Liver (tissue), 9 donors: ENCODE results near the gene FIG4. TPM values are rescaled to one million over a fixed set of nuclear protein-coding genes. Genes with fewer than 3 reads are reported as not detected.

Source experiments
- DNase-seq: peaks from one replicate; pipeline ENCODE4 v3.0.0-alpha.2; 2017; ENCODE audit warnings: low spot score
- H3K27ac ChIP-seq, 2 donors: one replicate each; pipeline ENCODE4 v1.7.0; 2013; ENCODE audit warnings: inconsistent platforms in 2 of 2, low read length in 2 of 2, control low read depth in 1 of 2, low read depth in 1 of 2, mild to moderate bottlenecking in 1 of 2
- H3K27me3 ChIP-seq, 4 donors: one replicate each; pipeline versions ENCODE4 v1.6.1 to v1.7.0; 2013; ENCODE audit warnings: low read length in 3 of 4, inconsistent platforms in 1 of 4, mild to moderate bottlenecking in 1 of 4, moderate library complexity in 1 of 4; ENCODE audit not compliant: control insufficient read depth in 4 of 4, insufficient read depth in 4 of 4
- H3K36me3 ChIP-seq, 4 donors: one replicate each; pipeline versions ENCODE4 v1.6.1 to v1.7.0; 2013; ENCODE audit warnings: low read length in 3 of 4, mild to moderate bottlenecking in 3 of 4, low read depth in 1 of 4, moderate library complexity in 1 of 4; ENCODE audit not compliant: control insufficient read depth in 4 of 4, insufficient read depth in 3 of 4
- H3K4me1 ChIP-seq, 4 donors: one replicate each; pipeline versions ENCODE4 v1.6.1 to v1.7.0; 2013; ENCODE audit warnings: low read length in 3 of 4, mild to moderate bottlenecking in 3 of 4, moderate library complexity in 1 of 4; ENCODE audit not compliant: control insufficient read depth in 4 of 4, insufficient read depth in 4 of 4
- H3K4me3 ChIP-seq, 3 donors: one replicate each; pipeline versions ENCODE4 v1.6.1 to v1.7.0; 2013; ENCODE audit warnings: low read length in 3 of 3, control low read depth in 1 of 3, low read depth in 1 of 3, mild to moderate bottlenecking in 1 of 3
- H3K9ac ChIP-seq, 2 donors: one replicate each; pipeline ENCODE4 v1.7.0; 2013; ENCODE audit warnings: low read length in 2 of 2, mild to moderate bottlenecking in 2 of 2, moderate library complexity in 2 of 2, control low read depth in 1 of 2, low read depth in 1 of 2
- H3K9me3 ChIP-seq, 4 donors: one replicate each; pipeline versions ENCODE4 v1.6.1 to v1.7.0; 2013; ENCODE audit warnings: low read length in 3 of 4; ENCODE audit not compliant: control insufficient read depth in 4 of 4
- EGR1 ChIP-seq, 2 donors: IDR thresholded peaks; 2 replicates each; pipeline ENCODE4 v1.6.1; 2016 to 2018; ENCODE audit warnings: antibody characterized with exemption in 2 of 2, low read depth in 2 of 2
- FOXA1 ChIP-seq: IDR thresholded peaks from 2 replicates; pipeline ENCODE4 v1.6.1; 2016; ENCODE audit warnings: antibody characterized with exemption
- FOXA2 ChIP-seq: IDR thresholded peaks from 2 replicates; pipeline ENCODE4 v1.6.1; 2016; ENCODE audit warnings: antibody characterized with exemption
- GABPA ChIP-seq, 2 donors: IDR thresholded peaks in 1 of 2; conservative IDR thresholded peaks in 1 of 2; 2 replicates each; pipeline ENCODE4 v1.6.1; 2016; ENCODE audit warnings: antibody characterized with exemption in 2 of 2, mild to moderate bottlenecking in 1 of 2, moderate library complexity in 1 of 2
- HNF4A ChIP-seq, 2 donors: conservative IDR thresholded peaks; 2 replicates each; pipeline ENCODE4 v1.6.1; 2016; ENCODE audit warnings: antibody characterized with exemption in 2 of 2, mild to moderate bottlenecking in 2 of 2
- HNF4G ChIP-seq: IDR thresholded peaks from 2 replicates; pipeline ENCODE4 v1.6.1; 2016; ENCODE audit warnings: antibody characterized with exemption
- JUND ChIP-seq, 2 donors: IDR thresholded peaks; 2 replicates each; pipeline ENCODE4 v1.6.1; 2016; ENCODE audit warnings: antibody characterized with exemption in 2 of 2
- NR2F2 ChIP-seq: IDR thresholded peaks from 2 replicates; pipeline ENCODE4 v1.6.1; 2016; ENCODE audit warnings: antibody characterized with exemption
- RAD21 ChIP-seq, 2 donors: IDR thresholded peaks; 2 replicates each; pipeline ENCODE4 v1.6.1; 2016; ENCODE audit warnings: antibody characterized with exemption in 2 of 2, mild to moderate bottlenecking in 2 of 2
- RXRA ChIP-seq, 2 donors: IDR thresholded peaks; 2 replicates each; pipeline ENCODE4 v1.6.1; 2017 to 2018; ENCODE audit warnings: antibody characterized with exemption in 2 of 2, mild to moderate bottlenecking in 1 of 2
- SP1 ChIP-seq: IDR thresholded peaks from 2 replicates; pipeline ENCODE4 v1.6.1; 2018; ENCODE audit warnings: antibody characterized with exemption, mild to moderate bottlenecking
- TAF1 ChIP-seq: conservative IDR thresholded peaks from 2 replicates; pipeline ENCODE4 v1.6.1; 2016; ENCODE audit warnings: antibody characterized with exemption, mild to moderate bottlenecking
- YY1 ChIP-seq: IDR thresholded peaks from 2 replicates; pipeline ENCODE4 v1.6.1; 2016; ENCODE audit warnings: antibody characterized with exemption, mild to moderate bottlenecking
- WGBS: extraction: QIAGEN DNeasy Blood & Tissue Kit; methylation state at CpG from one replicate; pipeline ENCODE4 v1.1.7; 2013; 5-methylcytosine and 5-hydroxymethylcytosine counted together
- polyA plus RNA-seq, 2 donors: library from polyadenylated mRNA; stranded (reverse) in 1 of 2; unstranded in 1 of 2; fragments of 200-250 nt in 1 of 2; fragments of >200 nt in 1 of 2; fragmentation: Nextera tagmentation in 1 of 2; extraction: Ambion mirVana in 1 of 2; gene quantifications; one replicate each; pipeline versions ENCODE4 v1.2.1 to v1.2.3, GENCODE V29; 2013 to 2015
- total RNA-seq, 2 donors: library from RNA; depleted of rRNA; stranded (reverse); fragments of >200 nt; gene quantifications; one replicate each; pipeline ENCODE4 v1.2.3, GENCODE V29; 2014
- TF ChIP-seq, protein P1 (sequence below): IDR thresholded peaks from 2 replicates; pipeline ENCODE4 v1.6.1; 2016; ENCODE audit warnings: antibody characterized with exemption
- TF ChIP-seq, protein P2 (sequence below): IDR thresholded peaks from 2 replicates; pipeline ENCODE4 v1.6.1; 2016; ENCODE audit warnings: antibody characterized with exemption, mild to moderate bottlenecking
- TF ChIP-seq, protein P3 (sequence below): IDR thresholded peaks from 2 replicates; pipeline ENCODE4 v1.6.1; 2016; ENCODE audit warnings: antibody characterized with exemption
- TF ChIP-seq, protein P4 (sequence below): IDR thresholded peaks from 2 replicates; pipeline ENCODE4 v1.6.1; 2016; ENCODE audit warnings: antibody characterized with exemption
- TF ChIP-seq, protein P5 (sequence below): fragments of 150-350 bp; IDR thresholded peaks from 2 replicates; pipeline ENCODE4 v1.5.1; 2017; ENCODE audit warnings: improper control_type of control experiment, low read depth, low read length; ENCODE audit not compliant: missing input control
- donor health status: healthy.
- donor health status: healthy.
- donor health status: healthy.
- donor health status: healthy.
- donor health status: healthy.

The FIG4 gene
- total and polyA plus RNA-seq, 4 donors = 3.4 to 8.7 (median 4.6) TPM

GRCh38 chr6:109768485-109768884 lies 77.4 kb downstream of the FIG4 start:
- TF ChIP-seq HNF4A (conservative IDR thresholded peaks at IDR 0.05) (no peak), RXRA (IDR thresholded peaks at IDR 0.05) (no peak), NR2F2 (no peak), JUND (IDR thresholded peaks at IDR 0.05) (no peak), YY1 (no peak), EGR1 (IDR thresholded peaks at IDR 0.05; ENCODE audit: low read depth in 2 of 2) (no peak), SP1 (no peak), FOXA1 (no peak), TAF1 (no peak), RAD21 (IDR thresholded peaks at IDR 0.05) (no peak), HNF4G (no peak), FOXA2 (no peak)
- TF ChIP-seq, protein P1, sequence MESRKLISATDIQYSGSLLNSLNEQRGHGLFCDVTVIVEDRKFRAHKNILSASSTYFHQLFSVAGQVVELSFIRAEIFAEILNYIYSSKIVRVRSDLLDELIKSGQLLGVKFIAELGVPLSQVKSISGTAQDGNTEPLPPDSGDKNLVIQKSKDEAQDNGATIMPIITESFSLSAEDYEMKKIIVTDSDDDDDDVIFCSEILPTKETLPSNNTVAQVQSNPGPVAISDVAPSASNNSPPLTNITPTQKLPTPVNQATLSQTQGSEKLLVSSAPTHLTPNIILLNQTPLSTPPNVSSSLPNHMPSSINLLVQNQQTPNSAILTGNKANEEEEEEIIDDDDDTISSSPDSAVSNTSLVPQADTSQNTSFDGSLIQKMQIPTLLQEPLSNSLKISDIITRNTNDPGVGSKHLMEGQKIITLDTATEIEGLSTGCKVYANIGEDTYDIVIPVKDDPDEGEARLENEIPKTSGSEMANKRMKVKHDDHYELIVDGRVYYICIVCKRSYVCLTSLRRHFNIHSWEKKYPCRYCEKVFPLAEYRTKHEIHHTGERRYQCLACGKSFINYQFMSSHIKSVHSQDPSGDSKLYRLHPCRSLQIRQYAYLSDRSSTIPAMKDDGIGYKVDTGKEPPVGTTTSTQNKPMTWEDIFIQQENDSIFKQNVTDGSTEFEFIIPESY = no peak
- TF ChIP-seq, protein P2, sequence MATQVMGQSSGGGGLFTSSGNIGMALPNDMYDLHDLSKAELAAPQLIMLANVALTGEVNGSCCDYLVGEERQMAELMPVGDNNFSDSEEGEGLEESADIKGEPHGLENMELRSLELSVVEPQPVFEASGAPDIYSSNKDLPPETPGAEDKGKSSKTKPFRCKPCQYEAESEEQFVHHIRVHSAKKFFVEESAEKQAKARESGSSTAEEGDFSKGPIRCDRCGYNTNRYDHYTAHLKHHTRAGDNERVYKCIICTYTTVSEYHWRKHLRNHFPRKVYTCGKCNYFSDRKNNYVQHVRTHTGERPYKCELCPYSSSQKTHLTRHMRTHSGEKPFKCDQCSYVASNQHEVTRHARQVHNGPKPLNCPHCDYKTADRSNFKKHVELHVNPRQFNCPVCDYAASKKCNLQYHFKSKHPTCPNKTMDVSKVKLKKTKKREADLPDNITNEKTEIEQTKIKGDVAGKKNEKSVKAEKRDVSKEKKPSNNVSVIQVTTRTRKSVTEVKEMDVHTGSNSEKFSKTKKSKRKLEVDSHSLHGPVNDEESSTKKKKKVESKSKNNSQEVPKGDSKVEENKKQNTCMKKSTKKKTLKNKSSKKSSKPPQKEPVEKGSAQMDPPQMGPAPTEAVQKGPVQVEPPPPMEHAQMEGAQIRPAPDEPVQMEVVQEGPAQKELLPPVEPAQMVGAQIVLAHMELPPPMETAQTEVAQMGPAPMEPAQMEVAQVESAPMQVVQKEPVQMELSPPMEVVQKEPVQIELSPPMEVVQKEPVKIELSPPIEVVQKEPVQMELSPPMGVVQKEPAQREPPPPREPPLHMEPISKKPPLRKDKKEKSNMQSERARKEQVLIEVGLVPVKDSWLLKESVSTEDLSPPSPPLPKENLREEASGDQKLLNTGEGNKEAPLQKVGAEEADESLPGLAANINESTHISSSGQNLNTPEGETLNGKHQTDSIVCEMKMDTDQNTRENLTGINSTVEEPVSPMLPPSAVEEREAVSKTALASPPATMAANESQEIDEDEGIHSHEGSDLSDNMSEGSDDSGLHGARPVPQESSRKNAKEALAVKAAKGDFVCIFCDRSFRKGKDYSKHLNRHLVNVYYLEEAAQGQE = no peak
- TF ChIP-seq, protein P3, sequence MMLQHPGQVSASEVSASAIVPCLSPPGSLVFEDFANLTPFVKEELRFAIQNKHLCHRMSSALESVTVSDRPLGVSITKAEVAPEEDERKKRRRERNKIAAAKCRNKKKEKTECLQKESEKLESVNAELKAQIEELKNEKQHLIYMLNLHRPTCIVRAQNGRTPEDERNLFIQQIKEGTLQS = no peak
- TF ChIP-seq, protein P4, sequence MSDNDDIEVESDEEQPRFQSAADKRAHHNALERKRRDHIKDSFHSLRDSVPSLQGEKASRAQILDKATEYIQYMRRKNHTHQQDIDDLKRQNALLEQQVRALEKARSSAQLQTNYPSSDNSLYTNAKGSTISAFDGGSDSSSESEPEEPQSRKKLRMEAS = no peak
- TF ChIP-seq, protein P5, sequence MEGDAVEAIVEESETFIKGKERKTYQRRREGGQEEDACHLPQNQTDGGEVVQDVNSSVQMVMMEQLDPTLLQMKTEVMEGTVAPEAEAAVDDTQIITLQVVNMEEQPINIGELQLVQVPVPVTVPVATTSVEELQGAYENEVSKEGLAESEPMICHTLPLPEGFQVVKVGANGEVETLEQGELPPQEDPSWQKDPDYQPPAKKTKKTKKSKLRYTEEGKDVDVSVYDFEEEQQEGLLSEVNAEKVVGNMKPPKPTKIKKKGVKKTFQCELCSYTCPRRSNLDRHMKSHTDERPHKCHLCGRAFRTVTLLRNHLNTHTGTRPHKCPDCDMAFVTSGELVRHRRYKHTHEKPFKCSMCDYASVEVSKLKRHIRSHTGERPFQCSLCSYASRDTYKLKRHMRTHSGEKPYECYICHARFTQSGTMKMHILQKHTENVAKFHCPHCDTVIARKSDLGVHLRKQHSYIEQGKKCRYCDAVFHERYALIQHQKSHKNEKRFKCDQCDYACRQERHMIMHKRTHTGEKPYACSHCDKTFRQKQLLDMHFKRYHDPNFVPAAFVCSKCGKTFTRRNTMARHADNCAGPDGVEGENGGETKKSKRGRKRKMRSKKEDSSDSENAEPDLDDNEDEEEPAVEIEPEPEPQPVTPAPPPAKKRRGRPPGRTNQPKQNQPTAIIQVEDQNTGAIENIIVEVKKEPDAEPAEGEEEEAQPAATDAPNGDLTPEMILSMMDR = no peak
- Histone ChIP-seq H3K4me1 (peaks cover 0 to 5% (median 1%) of the 10 kb centered on the region in 4 donors), H3K9ac (no peak overlapping the region), H3K4me3 (no peak overlapping the region), H3K27me3 (no peaks in the 10 kb centered on the region), H3K27ac (no peak overlapping the region), H3K9me3 (no peaks in the 10 kb centered on the region), H3K36me3 (peaks cover 0 to 6% (median 2%) of the 10 kb centered on the region in 4 donors)
- 95% methylated on average over 5 of the region's 5 CpGs for WGBS
- no peak for DNase-seq

DNA sequence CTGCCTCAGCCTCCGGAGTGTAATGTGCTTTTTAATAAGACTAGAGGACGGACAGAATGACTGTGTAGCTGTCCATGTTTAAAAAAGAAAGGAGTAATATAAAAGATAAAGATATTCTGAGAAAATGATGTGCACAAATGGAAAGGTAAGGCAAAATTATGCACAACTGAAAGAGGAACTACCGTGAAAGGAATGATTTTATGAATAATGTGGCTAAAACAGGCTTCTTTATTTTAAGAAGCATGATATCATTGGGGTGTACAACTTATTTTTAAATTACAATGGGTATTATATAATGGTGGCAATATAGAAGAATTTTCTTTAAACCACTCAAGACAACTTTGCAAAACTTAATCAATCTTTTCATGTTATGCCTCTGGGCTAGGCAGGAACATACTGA lies 78.1 kb downstream of the FIG4 start:
- TF ChIP-seq, protein P2 = no peak
- TF ChIP-seq RAD21 (IDR thresholded peaks at IDR 0.05) (no peak), HNF4A (conservative IDR thresholded peaks at IDR 0.05) (no peak), RXRA (IDR thresholded peaks at IDR 0.05) (no peak), HNF4G (no peak), GABPA (IDR thresholded peaks at IDR 0.05 in 1 of 2, conservative IDR thresholded peaks at IDR 0.05 in 1 of 2) (no peak), FOXA1 (no peak), YY1 (no peak)
- 94% methylated on average over 3 of the region's 3 CpGs for WGBS
- no peak for DNase-seq

More for the DNA sequence above, 78.1 kb downstream of the FIG4 start:
- Histone ChIP-seq H3K4me3 (no peak overlapping the region), H3K27me3 (no peaks in the 10 kb centered on the region), H3K36me3 (peaks cover 0 to 6% (median 2%) of the 10 kb centered on the region in 4 donors), H3K27ac (no peak overlapping the region), H3K9ac (no peak overlapping the region), H3K4me1 (peaks cover 0 to 5% (median 1%) of the 10 kb centered on the region in 4 donors), H3K9me3 (no peaks in the 10 kb centered on the region)
